ENCODE measurements around the gene REXO5.

DNA sequence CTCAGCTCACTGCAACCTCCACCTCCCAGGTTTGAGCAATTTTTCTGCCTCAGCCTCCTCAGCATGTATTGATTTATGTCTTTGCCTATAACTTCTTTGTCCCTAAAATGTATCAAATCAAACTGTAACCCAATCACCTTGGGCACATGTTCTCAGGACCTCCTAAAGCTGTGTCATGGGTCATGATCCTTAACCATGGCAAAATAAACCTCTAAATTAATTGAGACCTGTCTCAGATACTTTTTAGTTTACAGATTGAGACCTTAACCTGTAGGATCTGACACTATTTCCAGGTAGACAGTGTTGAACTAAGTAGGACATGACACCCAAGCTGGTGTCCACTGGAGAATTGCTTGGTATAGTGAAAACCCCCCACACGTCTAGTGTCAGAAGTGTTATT is 45.2 kb upstream of the REXO5 start:
- no peak for TF ChIP-seq CTCF (conservative IDR thresholded peaks at IDR 0.05; ENCODE audit: low read length)
- no peak for TF ChIP-seq EZH2phosphoT487 (IDR thresholded peaks at IDR 0.05; ENCODE audit: borderline replicate concordance, low read depth, low read length)
